ENCODE data around the gene BNC1.

Gene BNC1

GRCh38 chr15:83295417-83295816 is 11.0 kb upstream of the BNC1 start:
- TF ChIP-seq POLR2A (IDR thresholded peaks at IDR 0.05; ENCODE audit: extremely low read depth, insufficient read length) = no peak
- no peak for TF ChIP-seq MAX (IDR thresholded peaks at IDR 0.05; ENCODE audit: low read depth, low read length)
- no peak for TF ChIP-seq MYC (IDR thresholded peaks at IDR 0.05; ENCODE audit: low read depth, low read length)
- no peak for TF ChIP-seq CTCF (IDR thresholded peaks at IDR 0.05; ENCODE audit: low read depth, low read length)
- DNase-seq (ENCODE audit: low read depth) = no peak
- no peak overlapping the region for H3K4me3 ChIP-seq (ENCODE audit: low read depth, low read length)

GRCh38 chr15:83293201-83293600 is 8.7 kb upstream of the BNC1 start:
- TF ChIP-seq CTCF (IDR thresholded peaks at IDR 0.05; ENCODE audit: low read depth, low read length) (no peak), MAX (IDR thresholded peaks at IDR 0.05; ENCODE audit: low read depth, low read length) (no peak), POLR2A (IDR thresholded peaks at IDR 0.05; ENCODE audit: extremely low read depth, insufficient read length) (no peak), MYC (IDR thresholded peaks at IDR 0.05; ENCODE audit: low read depth, low read length) (no peak)
- no peak overlapping the region for H3K4me3 ChIP-seq (ENCODE audit: low read depth, low read length)
- DNase-seq (ENCODE audit: low read depth) = no peak

- TF ChIP-seq CTCF (IDR thresholded peaks at IDR 0.05; ENCODE audit: low read depth, low read length) (no peak), MAX (IDR thresholded peaks at IDR 0.05; ENCODE audit: low read depth, low read length) (no peak), MYC (IDR thresholded peaks at IDR 0.05; ENCODE audit: low read depth, low read length) (no peak), POLR2A (IDR thresholded peaks at IDR 0.05; ENCODE audit: extremely low read depth, insufficient read length) (no peak)
- H3K4me3 ChIP-seq (ENCODE audit: low read depth, low read length) = no peak overlapping the region
Measured at GRCh38 chr15:83292317-83292716, 7.9 kb upstream of the BNC1 start.

GRCh38 chr15:83290236-83290635 is 5.8 kb upstream of the BNC1 start:
- DNase-seq (ENCODE audit: low read depth) = no peak
- TF ChIP-seq CTCF (IDR thresholded peaks at IDR 0.05; ENCODE audit: low read depth, low read length) = no peak
- TF ChIP-seq POLR2A (IDR thresholded peaks at IDR 0.05; ENCODE audit: extremely low read depth, insufficient read length) = no peak
- no peak for TF ChIP-seq MYC (IDR thresholded peaks at IDR 0.05; ENCODE audit: low read depth, low read length)
- no peak for TF ChIP-seq MAX (IDR thresholded peaks at IDR 0.05; ENCODE audit: low read depth, low read length)
- no peak overlapping the region for H3K4me3 ChIP-seq (ENCODE audit: low read depth, low read length)

More at GRCh38 chr15:83292317-83292716, 7.9 kb upstream of the BNC1 start:
- no peak for DNase-seq (ENCODE audit: low read depth)

- no peak for TF ChIP-seq MAX (IDR thresholded peaks at IDR 0.05; ENCODE audit: low read depth, low read length)
- no peak for TF ChIP-seq POLR2A (IDR thresholded peaks at IDR 0.05; ENCODE audit: extremely low read depth, insufficient read length)
- TF ChIP-seq MYC (IDR thresholded peaks at IDR 0.05; ENCODE audit: low read depth, low read length) = no peak
- TF ChIP-seq CTCF (IDR thresholded peaks at IDR 0.05; ENCODE audit: low read depth, low read length) = no peak
- no peak for DNase-seq (ENCODE audit: low read depth)
- H3K4me3 ChIP-seq (ENCODE audit: low read depth, low read length) = no peak overlapping the region
Measured at GRCh38 chr15:83289160-83289559, 4.7 kb upstream of the BNC1 start.

GRCh38 chr15:83288381-83288801 is 3.9 kb upstream of the BNC1 start:
- TF ChIP-seq CTCF (IDR thresholded peaks at IDR 0.05; ENCODE audit: low read depth, low read length) = no peak
- DNase-seq (ENCODE audit: low read depth) = no peak
- H3K4me3 ChIP-seq (ENCODE audit: low read depth, low read length) = no peak overlapping the region

Data from NB4 (cell line).